SIG-M5 treated with dmso at 0.1 percent for 504 hours (cell line): ENCODE measurements around the gene FST.

Experiments used
- DNase-seq: peaks from one replicate; lab custom pipeline; 2025; ENCODE audit not compliant: unreplicated experiment; lab: John Stamatoyannopoulos, UW

FST gene

DNA sequence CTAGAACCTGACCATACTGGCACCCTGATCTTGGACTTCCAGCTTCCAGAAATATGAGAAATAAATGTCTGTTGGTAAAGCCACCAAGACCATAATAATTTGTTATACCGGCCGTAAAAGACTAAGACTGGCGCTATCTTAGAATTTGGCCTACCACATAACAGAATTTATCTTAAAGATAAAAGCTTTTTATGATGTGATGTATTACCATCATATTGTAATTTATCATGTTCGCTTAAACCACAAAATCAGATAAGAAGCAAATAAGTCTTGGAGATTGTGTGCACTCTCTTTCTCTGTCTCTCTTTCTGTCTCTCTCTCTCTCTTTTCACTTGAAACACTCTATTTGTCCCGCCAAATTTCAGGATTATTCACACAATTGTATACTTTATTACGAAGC lies 35.6 kb downstream of the FST start:
- DNase-seq = no peak

- DNase-seq = no peak
Measured at GRCh38 chr5:53520813-53521212, 40.4 kb downstream of the FST start.
